Measurements from ENCODE around the gene ELP4.

The ELP4 gene

DNA sequence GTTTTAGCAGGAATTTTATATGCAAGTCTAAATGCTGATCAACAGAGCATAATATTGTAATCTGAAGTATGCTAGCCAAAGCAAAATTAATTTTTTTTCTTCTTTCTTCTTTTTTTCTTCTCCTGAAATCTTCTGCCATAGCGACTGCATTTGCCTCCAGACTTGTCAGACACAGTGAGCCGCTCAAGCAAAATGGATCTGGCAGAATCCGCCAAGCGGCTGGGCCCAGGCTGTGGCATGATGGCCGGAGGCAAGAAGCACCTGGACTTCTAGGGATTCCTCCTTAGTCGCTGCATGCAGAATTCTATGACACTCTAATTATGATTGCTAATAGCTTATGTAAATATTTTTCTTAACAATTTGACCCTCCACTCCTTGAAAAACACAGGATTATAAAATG lies 273.7 kb downstream of the ELP4 start:
- DNase-seq, result no peak

DNA sequence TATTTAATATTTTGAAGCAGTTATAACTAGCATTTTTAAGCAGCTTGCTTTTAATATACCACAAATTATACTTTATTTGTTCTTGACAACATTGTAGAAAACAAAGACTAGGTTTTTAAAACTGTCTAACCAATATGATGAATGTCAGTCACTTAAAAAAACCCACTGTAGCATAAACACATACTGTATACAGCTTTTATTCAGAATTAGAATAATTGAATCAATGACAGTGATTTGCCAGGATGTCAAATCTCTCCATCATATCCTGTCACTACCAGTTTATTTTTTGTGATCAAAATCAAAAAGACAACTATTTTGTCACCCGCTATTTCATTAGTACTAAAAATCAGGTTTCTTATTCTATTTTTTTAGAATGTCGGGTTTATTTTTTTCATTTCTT lies 275.0 kb downstream of the ELP4 start:
- DNase-seq, result no peak

DNA sequence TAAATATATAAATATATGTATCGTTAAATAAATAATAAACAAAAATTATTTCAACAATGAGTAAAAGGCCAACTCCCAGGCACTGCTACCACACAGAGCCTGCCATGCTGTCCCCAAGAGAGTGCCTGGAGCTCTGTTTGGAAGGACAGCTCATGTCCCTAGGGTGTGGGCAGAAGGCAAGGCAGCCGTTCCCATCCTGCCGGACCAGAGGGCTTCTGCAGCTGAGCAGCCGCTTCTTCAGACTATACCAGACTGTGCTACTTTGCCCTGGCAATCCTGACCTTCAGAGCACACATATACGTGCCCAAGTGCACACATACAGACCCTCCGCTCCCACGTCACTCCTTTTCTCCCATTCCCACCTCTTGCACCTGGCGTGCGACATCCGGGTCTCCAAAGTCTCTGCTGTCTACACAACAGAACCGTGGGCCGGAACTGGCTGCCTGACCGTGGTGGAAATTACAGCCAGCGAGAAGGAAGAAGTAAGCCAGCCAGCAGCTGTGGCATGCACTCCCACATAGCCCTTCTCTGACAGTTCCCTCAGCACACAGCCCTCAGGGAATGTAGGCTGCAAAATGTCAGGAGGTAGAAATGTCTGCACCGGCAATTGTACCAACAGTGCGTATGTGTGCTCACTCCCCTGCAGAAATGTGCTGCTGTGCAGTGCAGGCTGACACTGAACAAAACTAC lies 277.6 kb downstream of the ELP4 start:
- DNase-seq, result no peak

DNA sequence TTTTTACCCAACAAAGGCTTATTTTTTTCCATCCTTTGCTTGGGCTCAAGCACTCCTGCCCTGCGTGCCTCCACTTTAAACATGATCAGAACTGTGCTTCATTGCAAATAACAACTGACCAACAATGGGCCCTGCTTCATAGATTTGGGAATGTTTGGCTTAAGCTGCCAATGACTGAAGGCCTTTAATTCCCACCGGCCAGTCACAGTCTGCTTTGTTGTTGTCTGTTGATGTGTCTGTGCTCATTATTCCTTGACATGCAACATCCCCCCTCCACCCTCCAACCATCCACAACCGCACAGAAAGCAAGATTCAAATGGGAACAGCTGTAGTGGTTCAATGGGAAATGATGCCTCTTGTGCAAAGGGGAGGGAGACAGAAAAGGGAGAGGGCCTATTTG lies 278.5 kb downstream of the ELP4 start:
- no peak for DNase-seq

DNA sequence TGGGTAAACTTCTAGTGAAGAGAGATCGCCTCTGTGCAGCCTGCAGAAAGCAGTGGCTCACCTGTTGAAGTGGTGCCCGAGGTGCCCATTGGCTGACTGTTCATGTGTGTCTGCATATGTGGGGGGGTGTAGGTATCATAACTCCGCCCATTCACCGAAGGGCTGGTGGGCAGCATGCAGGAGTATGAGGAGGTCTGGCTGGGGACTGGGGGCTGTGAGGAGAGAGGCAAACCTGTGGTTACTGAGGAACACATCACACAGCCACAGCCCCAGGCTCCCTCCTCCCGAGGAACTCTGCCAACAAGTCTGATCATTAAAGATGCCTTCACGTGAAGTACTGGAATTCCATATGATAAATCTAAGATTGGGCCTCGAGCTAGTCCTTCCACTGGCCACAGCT lies 281.1 kb downstream of the ELP4 start:
- DNase-seq, result no peak

DNA sequence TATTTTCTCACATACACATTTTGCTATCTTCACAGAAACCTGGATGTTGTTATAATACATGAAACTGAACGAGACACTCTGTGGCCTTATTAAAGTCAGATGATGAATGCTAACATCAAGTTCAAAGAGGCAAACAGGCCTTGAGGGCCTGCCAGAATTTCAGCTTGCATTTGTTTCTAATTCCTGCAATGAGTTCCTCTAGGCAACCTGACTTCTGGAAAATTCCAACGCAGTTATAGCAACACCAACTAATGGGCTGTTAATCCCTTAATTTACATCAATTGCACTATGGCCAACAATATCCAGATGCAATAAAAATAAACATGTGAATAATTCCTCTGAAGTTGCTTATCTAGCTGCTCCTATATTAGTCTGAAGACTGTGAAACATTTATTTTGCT lies 282.5 kb downstream of the ELP4 start:
- no peak for DNase-seq

DNA sequence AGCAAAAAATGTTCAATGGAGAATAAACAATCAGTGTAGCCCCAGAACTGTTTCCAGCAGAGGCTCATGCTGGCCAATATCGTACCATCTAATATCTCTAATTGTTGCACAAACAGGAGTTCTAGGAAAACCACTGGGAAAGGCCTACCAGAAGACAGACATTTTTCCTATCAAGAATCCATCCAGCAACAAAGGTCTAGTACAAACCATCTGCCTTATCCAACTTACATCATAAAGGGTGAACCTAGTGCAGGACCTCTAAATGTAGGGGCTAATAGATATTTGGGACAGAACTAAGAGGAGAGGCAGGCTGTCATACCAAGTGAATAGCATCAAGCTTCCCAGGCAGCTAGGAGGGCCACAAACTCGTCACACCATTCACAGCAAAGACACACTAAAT lies 282.9 kb downstream of the ELP4 start:
- no peak for DNase-seq

DNA sequence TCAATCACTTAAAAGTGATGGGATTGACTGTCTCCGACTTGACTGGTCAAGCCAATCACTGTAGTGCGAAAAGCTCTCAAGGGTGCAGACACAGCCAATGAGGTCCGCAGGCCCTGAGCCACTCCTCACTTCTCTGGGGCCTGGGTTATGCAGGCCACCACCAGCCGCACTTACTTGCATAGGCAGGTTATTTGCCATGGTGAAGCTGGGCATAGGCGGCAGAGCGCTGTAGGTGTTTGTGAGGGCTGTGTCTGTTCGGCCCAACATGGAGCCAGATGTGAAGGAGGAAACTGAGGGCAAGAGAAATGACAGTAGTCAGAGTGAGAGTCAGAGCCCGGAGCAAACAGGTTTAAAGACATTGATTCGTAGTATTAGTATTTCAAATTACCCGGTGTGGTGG lies 283.7 kb downstream of the ELP4 start:
- no peak for DNase-seq

DNA sequence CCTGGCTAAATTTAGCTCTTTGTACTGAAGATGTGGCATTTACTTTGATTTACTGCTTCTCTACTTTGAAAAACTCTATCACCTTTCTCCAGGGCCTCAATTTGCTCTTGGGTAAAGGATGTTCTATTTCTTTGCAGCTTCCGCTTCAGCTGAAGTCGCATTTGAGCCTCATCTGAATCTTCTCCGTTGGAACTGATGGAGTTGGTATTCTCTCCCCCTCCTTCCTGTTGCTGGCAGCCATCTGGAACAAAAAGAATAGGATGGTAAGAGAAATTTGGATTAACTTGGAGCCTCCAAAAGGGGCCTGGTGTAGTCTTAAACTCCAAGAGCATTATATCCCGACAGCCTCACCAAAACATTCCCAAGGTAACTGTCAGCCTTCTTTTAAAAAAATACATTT lies 285.0 kb downstream of the ELP4 start:
- DNase-seq, result no peak

DNA sequence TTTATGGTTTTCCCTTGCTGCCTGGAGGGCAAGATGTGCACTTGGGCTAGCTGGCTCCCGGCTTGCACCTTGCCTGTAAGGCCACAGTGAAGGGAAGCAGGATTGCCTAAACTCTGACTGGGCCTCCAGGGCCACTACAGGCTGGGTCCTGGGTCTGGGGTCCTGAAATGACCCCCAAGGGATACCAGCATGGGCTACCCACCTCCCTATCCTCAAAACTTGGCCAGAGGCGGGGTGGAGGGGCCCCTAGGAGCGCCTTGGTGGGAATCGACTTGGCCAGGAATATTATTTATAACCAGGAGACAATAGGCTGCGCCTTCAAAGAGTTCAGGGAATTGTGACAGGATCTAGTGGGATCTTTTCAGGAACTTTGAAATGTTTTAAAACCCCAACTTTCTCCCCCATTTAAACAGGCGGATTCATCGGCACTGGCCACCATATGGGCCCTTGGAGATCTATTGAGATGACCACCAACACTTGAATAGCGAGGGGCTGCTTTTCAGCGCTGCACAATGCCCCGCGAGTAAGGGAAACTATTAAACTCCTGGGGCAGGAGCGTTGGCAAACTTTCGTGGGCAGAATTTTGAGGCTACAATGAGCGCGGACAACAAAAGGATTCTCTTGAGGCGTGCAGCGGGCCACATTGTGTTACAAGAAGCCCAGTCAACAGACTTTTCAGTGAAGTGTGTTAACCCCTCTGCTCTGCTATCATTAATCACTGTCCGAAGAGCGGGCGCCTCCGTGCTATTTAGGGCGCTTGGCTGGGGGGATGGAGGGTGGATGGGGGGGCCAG lies 286.3 kb downstream of the ELP4 start:
- no peak for DNase-seq

DNA sequence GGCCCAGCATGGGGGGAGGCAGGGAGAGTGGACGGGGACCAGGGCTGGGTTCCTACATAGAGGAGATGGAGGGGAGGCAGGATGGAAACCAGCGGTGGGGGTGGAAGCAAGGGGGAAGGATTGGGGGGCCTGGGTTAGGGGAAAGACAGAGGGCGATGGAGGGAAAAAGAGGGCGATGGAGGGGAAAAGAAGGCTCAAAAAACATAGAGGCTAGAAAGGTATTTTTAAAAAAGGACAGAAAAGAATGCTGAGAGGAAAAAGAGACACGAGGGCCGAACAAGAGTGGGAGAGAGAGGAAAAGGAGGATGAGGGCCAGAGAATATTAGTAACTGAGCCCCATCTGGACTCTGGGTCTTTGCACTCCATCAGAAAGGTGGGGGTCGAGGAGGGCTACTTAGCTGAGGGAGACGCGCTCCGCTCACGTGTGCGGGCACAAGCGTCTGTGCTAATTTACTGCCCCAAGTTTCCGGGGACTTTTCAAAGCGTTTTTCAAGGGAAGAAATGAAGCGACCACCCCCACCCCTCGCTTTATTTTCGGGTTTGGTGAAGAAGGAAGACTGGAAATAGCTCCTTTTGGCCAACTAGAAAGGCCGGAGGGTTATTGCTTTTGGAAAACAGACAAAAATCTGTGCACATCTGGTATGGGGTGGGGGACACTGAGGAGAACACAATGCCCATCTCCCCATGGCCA lies 287.1 kb downstream of the ELP4 start:
- no peak for DNase-seq

DNA sequence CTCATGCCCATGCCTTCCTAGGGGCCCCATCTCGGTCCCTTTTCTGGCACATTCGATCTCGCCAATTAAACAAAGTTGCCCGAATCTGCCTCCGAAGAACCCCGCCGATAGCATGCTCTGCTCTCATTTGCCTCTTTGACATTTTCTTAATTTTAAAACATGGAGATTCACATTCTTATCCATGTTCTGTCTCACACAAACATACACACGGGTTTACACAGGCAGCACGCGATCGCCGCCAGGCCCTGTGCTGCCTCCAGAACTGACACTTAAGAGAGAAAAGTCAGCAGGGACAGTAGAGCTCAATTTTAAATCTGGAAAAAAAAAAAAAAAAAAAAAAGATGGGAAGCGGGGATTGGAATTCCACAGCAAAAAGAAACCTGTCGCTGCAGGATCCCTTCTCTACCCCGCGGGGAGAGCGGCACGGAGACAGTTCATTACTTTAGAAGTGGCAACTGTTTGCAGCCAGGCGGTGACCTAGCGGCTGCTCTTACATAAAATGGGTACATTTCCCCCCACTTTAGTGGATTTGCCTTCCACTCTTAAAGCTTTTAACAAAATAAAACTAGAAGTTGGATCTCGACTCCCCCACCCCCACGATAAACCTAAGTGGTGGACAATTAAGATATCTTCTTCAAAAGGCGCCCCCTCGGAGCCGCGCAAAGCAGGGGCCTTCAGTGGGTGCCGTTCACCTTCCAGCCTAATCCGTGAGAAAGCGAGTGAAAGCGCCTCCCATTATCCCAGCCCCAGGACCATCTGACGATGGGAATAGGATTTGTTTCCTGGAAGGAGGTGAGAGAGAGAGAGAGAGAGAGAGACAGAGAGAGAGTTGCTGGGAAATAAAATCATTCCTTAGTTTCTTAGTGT lies 287.9 kb downstream of the ELP4 start:
- DNase-seq, result no peak

DNA sequence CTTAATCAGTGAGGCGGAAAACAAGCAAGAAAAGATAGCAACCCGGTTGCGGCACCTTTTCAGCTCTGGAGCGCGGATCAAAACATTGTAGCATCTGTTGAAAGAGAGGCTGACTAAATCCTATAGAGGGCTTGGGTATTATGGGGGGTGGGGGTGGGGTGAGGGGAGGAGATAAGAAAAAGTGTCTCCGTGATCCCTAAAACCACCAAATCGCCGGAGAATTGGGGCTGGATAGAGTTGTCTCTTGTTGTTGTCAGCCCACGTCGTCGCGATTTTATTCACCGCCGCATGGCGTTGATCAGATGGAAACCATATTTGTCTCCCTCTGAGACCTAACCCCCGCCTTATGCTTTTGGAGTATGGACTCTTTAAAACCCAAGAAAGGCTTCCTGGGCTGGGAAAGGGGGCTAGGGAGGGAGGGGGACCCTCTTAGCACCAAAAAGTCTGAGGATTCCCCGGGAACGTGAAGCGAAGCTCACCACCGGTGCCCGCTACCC lies 288.5 kb downstream of the ELP4 start:
- no peak for DNase-seq

DNA sequence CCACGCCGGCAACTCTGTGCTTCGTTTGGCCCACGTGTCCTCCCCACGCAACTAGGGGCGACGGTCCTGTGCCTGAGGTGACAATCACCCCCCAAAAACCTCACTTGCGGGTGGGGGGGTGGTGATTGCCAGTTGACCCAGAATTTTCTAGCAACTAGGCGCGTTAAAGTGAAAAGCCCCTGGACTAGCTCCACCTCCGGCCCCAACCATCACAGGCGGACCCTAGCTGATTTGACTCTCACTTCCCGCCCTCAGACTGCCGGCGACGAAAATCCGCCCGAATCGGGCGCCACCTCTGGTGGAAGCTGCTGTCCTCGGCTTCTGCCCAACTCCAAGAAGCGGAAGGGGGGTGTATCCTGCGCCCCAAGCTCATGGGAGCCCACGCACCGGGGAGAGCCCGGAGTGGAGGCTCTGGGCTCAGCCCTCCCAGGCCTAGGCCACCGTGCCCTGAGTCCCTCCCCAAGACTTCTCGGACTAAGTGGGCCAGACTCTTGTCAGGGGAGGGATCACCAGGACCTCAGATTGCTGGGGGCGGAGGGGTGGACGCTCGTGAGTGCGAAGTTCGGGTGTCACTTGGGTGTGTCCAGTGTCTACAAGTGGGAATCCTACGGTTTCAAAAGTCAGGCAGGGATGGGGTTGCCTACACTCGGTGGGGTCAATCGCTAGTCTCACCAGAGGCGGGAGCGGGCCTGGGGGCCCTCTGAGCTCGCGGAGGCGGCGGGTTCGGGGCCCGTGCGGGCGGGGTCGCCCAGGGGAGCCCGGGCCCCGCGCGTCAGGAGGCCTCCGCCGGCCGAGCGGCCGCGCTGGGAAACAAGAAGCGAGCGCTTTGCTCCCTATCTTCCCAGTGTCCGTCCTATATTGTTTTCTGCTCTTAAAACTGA lies 289.2 kb downstream of the ELP4 start:
- no peak for DNase-seq

DNA sequence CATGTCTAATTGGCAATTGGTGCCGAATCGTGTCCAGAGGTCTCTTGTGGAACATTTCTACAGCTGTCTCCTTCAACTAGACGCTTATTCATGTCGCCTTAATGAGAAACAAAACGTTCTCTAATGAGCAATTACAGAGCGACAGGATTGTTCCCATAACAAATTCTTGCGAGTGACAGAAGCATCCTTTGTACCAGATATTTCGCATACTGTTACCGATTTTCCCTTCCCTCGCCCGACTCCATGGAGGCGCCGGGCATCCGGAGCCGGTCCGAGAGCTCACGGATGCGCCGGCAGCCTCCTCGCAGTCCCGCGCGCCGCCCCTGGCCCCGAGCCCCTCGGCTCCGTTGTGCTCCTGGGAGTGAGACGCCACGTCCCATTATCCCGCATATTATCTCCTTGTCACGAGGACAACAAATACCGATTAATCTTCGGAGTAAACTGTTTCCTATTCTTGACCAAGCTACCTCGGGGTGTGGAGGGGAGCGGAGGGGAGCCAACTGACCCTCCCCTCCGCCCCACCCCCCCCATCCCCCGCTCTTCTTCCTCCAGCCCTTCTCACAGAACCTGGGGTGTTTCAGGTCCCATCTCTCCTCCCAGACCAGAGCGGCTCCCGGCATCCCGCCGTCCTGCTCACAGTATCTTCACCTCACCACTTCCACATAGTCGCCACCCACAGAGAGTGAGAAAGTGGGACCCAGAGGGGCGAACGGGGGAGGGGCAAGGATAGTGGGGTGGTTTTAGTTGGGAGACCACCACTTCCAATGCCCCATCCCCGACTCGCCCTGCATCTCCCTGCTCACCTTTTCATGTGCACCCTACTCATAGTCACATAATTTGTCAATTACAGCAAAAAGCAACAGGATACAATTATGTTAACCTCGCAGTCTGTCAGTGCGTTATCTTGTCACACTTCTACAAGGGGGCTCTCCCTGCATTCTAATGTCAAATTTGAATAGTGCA lies 290.1 kb downstream of the ELP4 start:
- DNase-seq, result no peak

DNA sequence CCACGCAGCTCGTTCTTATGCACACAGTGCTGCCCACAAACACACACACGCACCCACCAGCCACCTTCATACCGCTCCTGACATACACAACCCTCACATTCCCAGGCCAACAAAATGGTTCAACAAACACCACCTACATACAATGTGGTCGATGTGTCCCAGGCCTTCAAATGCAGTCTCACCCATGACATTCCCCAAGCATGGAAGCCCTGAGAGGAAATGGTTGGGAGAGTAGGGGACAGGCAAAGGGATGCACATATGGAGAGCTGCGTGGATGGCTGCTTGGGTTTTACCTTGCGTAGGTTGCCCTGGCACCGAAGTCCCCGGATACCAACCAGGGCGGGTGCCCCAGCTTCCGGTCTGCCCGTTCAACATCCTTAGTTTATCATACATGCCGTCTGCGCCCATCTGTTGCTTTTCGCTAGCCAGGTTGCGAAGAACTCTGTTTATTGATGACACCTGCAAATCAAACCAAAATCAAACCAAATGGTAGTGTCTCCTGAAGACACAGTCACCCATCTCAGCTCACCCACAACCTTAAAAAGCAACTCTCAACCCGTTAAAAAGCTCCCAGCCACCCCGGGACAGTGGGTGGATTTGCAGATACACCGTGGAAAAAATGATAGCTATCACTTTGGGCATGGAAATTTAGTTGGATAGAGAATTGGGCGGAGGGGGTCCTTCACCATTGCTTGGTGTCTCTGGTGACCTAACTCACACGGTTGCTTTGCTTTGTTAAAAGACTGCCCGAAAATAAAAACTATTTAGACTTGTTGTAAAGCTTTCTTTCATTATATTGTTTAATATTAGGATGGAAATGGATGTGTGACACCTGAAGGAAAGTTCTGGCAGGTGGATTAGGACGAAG lies 291.1 kb downstream of the ELP4 start:
- DNase-seq, result no peak

DNA sequence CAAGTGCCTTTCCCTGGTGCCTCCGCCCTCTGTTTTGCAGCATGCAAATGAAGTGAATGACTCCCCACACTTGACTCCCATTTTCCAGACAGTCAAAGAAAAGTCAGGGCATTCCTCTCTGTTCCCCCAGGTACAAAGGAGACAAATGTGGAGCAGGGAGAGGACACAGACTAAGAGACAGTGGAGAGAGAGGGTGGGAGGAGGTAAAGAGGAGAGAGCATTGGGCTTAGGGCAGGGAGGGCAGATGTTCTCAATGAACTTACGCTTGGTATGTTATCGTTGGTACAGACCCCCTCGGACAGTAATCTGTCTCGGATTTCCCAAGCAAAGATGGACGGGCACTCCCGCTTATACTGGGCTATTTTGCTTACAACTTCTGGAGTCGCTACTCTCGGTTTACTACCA lies 291.7 kb downstream of the ELP4 start:
- DNase-seq, result no peak

DNA sequence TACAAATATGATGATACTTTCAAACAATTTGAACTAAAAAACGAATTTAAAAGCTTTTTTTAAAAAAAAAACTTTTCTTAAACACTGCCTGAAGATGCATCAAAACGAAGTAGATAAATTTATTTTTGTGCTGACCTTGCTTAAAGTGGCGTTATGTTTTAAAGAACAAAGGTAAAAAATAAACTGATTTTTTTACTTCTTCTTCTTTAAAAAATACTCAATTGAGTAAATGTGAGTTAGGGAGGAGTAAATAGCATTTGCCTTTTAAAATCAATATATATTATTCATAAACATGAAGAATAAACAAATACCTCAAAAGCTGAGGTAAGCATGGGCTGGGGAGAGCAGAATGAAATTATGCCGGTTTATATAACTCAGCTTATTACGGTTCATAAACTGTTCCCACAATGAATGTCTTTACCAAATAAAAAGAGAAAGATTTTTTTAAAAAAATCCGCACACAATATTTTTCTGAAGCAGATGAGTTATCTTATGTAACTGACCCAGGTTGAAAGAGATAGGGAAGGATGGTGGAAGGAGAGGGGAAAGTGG lies 292.5 kb downstream of the ELP4 start:
- DNase-seq, result no peak

DNA sequence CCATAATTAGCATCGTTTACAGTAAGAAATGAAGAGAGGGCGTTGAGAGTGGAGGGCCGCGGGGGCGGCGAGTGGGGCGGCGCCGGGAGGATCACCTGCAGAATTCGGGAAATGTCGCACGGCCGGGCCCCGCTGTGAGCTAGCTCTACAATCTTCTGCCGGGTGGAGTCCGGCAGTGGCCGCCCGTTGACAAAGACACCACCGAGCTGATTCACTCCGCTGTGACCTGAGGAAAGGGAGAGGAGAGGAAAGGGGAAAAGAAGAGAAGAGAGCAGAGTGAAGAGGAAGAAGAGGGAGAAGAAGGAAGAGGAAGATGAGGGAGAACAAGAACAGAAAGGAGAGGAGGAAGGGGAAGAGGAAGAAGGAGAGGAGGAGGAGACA lies 293.0 kb downstream of the ELP4 start:
- no peak for DNase-seq
